ENCODE data around the gene ARMC2.

GRCh38 chr6:108799791-108800190 lies 48.4 kb upstream of the ARMC2 start:
- no peak for TF ChIP-seq POLR2A (IDR thresholded peaks at IDR 0.05)
- TF ChIP-seq, protein P1, sequence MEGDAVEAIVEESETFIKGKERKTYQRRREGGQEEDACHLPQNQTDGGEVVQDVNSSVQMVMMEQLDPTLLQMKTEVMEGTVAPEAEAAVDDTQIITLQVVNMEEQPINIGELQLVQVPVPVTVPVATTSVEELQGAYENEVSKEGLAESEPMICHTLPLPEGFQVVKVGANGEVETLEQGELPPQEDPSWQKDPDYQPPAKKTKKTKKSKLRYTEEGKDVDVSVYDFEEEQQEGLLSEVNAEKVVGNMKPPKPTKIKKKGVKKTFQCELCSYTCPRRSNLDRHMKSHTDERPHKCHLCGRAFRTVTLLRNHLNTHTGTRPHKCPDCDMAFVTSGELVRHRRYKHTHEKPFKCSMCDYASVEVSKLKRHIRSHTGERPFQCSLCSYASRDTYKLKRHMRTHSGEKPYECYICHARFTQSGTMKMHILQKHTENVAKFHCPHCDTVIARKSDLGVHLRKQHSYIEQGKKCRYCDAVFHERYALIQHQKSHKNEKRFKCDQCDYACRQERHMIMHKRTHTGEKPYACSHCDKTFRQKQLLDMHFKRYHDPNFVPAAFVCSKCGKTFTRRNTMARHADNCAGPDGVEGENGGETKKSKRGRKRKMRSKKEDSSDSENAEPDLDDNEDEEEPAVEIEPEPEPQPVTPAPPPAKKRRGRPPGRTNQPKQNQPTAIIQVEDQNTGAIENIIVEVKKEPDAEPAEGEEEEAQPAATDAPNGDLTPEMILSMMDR (IDR thresholded peaks at IDR 0.05): no peak
